H1 (cell line): ENCODE data around the gene SPRYD3. TPM values are rescaled to one million over a fixed set of nuclear protein-coding genes. Genes with fewer than 3 reads are reported as not detected.

ENCODE experiments used
- BCL11A ChIP-seq, 2 experiments: IDR thresholded peaks; one replicate each; pipeline ENCODE4 v1.6.1; 2011; ENCODE audit warnings: low read depth in 2 of 2, low read length in 2 of 2, mild to moderate bottlenecking in 2 of 2
- CHD2 ChIP-seq: IDR thresholded peaks from 2 replicates; pipeline ENCODE4 v1.6.1; 2012; ENCODE audit warnings: low read length, improper control_type of control experiment
- EGR1 ChIP-seq: IDR thresholded peaks from 2 replicates; pipeline ENCODE4 v1.6.1; 2011; ENCODE audit warnings: low read depth, low read length, borderline replicate concordance
- MAFK ChIP-seq: IDR thresholded peaks from 2 replicates; pipeline ENCODE4 v1.6.1; 2012; ENCODE audit warnings: low read depth, mild to moderate bottlenecking, improper control_type of control experiment, low read length
- polyA plus RNA-seq, 7 experiments: library from polyadenylated mRNA; depleted of rRNA in 3 of 7; stranded (reverse) in 5 of 7; unstranded in 2 of 7; fragments of >200 nt in 5 of 7; fragments of 200-250 nt in 2 of 7; gene quantifications; 1 replicate in 5 of 7; 2 replicates in 1 of 7; 4 replicates in 1 of 7; pipeline versions ENCODE4 v1.2.1 to v1.2.3, GENCODE V29; 2011 to 2013; ENCODE audit warnings: missing spikeins in 2 of 7, mixed read lengths in 2 of 7
- total RNA-seq: library from RNA; stranded (reverse); fragmentation: NEBNext Ultra II Directional; extraction: Animal tissue kit (Norgen Biotek cat#: 25700); gene quantifications from 2 replicates; pipeline ENCODE4 v1.2.1, GENCODE V29; 2021

The SPRYD3 gene
- total and polyA plus RNA-seq, 2 of the 8 experiments (the other 6 are each of a cell fraction or from before 2014, with no cell fraction given): 6.8 to 8.0 TPM

- TF ChIP-seq BCL11A (IDR thresholded peaks at IDR 0.05; ENCODE audit: low read depth in 2 of 2, low read length in 2 of 2) (no peak), CHD2 (no peak), MAFK (no peak), EGR1 (no peak)
Measured at GRCh38 chr12:53118751-53119300, 39.6 kb upstream of the SPRYD3 start (continued).
